Fibroblast of lung (primary cell): ENCODE measurements around the gene DSTYK. TPM values are rescaled to one million over a fixed set of nuclear protein-coding genes. Genes with fewer than 3 reads are reported as not detected.

Experiments
- DNase-seq, 2 donors: peaks; one replicate each; pipeline versions ENCODE4 v3.0.0 to v3.0.0-alpha.2; 2010; ENCODE audit warnings: low read depth in 2 of 2
- H2AFZ ChIP-seq: 2 replicates; pipeline ENCODE4 v1.5.1; 2012; ENCODE audit warnings: low read length, control low read depth, inconsistent platforms
- H3K27ac ChIP-seq: 2 replicates; pipeline ENCODE4 v1.5.1; 2011; ENCODE audit warnings: low read length, control low read depth; ENCODE audit not compliant: insufficient read depth
- H3K27me3 ChIP-seq: 2 replicates; pipeline ENCODE4 v1.5.1; 2011; ENCODE audit warnings: mild to moderate bottlenecking, low read length; ENCODE audit not compliant: control insufficient read depth, insufficient read depth
- H3K36me3 ChIP-seq: 2 replicates; pipeline ENCODE4 v1.5.1; 2011; ENCODE audit warnings: low read length; ENCODE audit not compliant: control insufficient read depth, insufficient read depth
- H3K4me1 ChIP-seq: 2 replicates; pipeline ENCODE4 v1.5.1; 2011; ENCODE audit warnings: low read length; ENCODE audit not compliant: control insufficient read depth, insufficient read depth; ENCODE audit errors: extremely low read depth
- H3K4me2 ChIP-seq: 2 replicates; pipeline ENCODE4 v1.5.1; 2011; ENCODE audit warnings: low read length, control low read depth; ENCODE audit not compliant: insufficient read depth; ENCODE audit errors: extremely low read depth
- H3K4me3 ChIP-seq, 4 experiments: fragments of 200-600 bp in 1 of 4; sonication (generic) in 1 of 4; replicated peaks in 1 of 4; 2 replicates each; pipeline ENCODE4 v1.5.1; 2011 to 2016; ENCODE audit warnings: low read length in 4 of 4, low read depth in 3 of 4, mild to moderate bottlenecking in 3 of 4, control low read depth in 2 of 4, inconsistent platforms in 1 of 4, mixed read lengths in 1 of 4; ENCODE audit not compliant: insufficient read depth in 1 of 4; ENCODE audit errors: control extremely low read depth in 1 of 4
- H3K79me2 ChIP-seq: 2 replicates; pipeline ENCODE4 v1.5.1; 2012; ENCODE audit warnings: mild to moderate bottlenecking, low read length, inconsistent platforms; ENCODE audit not compliant: control insufficient read depth, insufficient read depth
- H3K9ac ChIP-seq: 2 replicates; pipeline ENCODE4 v1.5.1; 2011; ENCODE audit warnings: mild to moderate bottlenecking, low read length, control low read depth; ENCODE audit not compliant: insufficient read depth
- H3K9me3 ChIP-seq: 2 replicates; pipeline ENCODE4 v1.5.1; 2012; ENCODE audit warnings: low read depth, low read length; ENCODE audit not compliant: control insufficient read depth, insufficient read depth
- H4K20me1 ChIP-seq: 2 replicates; pipeline ENCODE4 v1.5.1; 2011; ENCODE audit warnings: low read length; ENCODE audit not compliant: control insufficient read depth, insufficient read depth; ENCODE audit errors: extremely low read depth
- CTCF ChIP-seq, 2 donors: IDR thresholded peaks in 1 of 2; conservative IDR thresholded peaks in 1 of 2; 1 replicate in 1 of 2; 2 replicates in 1 of 2; pipeline ENCODE4 v1.5.1; 2011 to 2012; ENCODE audit warnings: low read length in 2 of 2, control low read depth in 1 of 2, inconsistent platforms in 1 of 2, low read depth in 1 of 2, mild to moderate bottlenecking in 1 of 2
- EZH2 ChIP-seq: IDR thresholded peaks from 2 replicates; pipeline ENCODE4 v1.5.1; 2012; ENCODE audit warnings: low read length, control low read depth, mild to moderate bottlenecking; ENCODE audit errors: missing control alignments
- polyA plus RNA-seq, 2 donors: library from polyadenylated mRNA; depleted of rRNA in 1 of 2; stranded (reverse) in 1 of 2; unstranded in 1 of 2; fragments of >200 nt; gene quantifications; 2 replicates each; pipeline ENCODE4 v1.2.1, GENCODE V29; 2011 to 2012; ENCODE audit warnings: missing spikeins in 1 of 2
- total RNA-seq: library from RNA; depleted of rRNA; stranded (reverse); fragments of >200 nt; gene quantifications from 2 replicates; pipeline ENCODE4 v1.2.1, GENCODE V29; 2014

The DSTYK gene
- total and polyA plus RNA-seq, 2 donors (not counting 1 experiment from before 2014, with no cell fraction given) = 24.5 to 42.6 TPM

- H3K27me3 ChIP-seq = no peaks in the 10 kb centered on the region
- H3K4me1 ChIP-seq = peaks cover 8% of the 10 kb centered on the region
- H2AFZ ChIP-seq = no peak overlapping the region
- no peak overlapping the region for H3K4me2 ChIP-seq
- H3K9me3 ChIP-seq = no peaks in the 10 kb centered on the region
- H3K79me2 ChIP-seq = no peaks in the 10 kb centered on the region
- no peak for TF ChIP-seq EZH2
- no peak for TF ChIP-seq CTCF (conservative IDR thresholded peaks at IDR 0.05 in 1 of 2, IDR thresholded peaks at IDR 0.05 in 1 of 2; ENCODE audit: low read depth in 1 of 2, low read length in 2 of 2)
- DNase-seq = no peak
- H4K20me1 ChIP-seq = no peaks in the 10 kb centered on the region
- no peak overlapping the region for H3K9ac ChIP-seq
- H3K36me3 ChIP-seq = no peaks in the 10 kb centered on the region
- no peak overlapping the region for H3K27ac ChIP-seq
- no peak overlapping the region for H3K4me3 ChIP-seq
Observed at GRCh38 chr1:205250699-205251098, 39.2 kb upstream of the DSTYK start.

- no peak for TF ChIP-seq CTCF (conservative IDR thresholded peaks at IDR 0.05 in 1 of 2, IDR thresholded peaks at IDR 0.05 in 1 of 2; ENCODE audit: low read depth in 1 of 2, low read length in 2 of 2)
- TF ChIP-seq EZH2 = no peak
- H3K4me2 ChIP-seq = peak overlapping the region; percentile 35
- H3K4me3 ChIP-seq = no peak overlapping the region
- H2AFZ ChIP-seq = no peak overlapping the region
- DNase-seq = no peak
- H3K9me3 ChIP-seq = no peaks in the 10 kb centered on the region
- no peaks in the 10 kb centered on the region for H3K27me3 ChIP-seq
- no peak overlapping the region for H3K9ac ChIP-seq
- H3K4me1 ChIP-seq = peaks cover 8% of the 10 kb centered on the region
- H3K27ac ChIP-seq = no peak overlapping the region
- H3K79me2 ChIP-seq = no peaks in the 10 kb centered on the region
- H4K20me1 ChIP-seq = no peaks in the 10 kb centered on the region
- H3K36me3 ChIP-seq = no peaks in the 10 kb centered on the region
Observed at GRCh38 chr1:205249651-205250050, 38.1 kb upstream of the DSTYK start.

GRCh38 chr1:205248793-205249601 lies 37.5 kb upstream of the DSTYK start:
- DNase-seq = peak; percentile 75 to 85
- Histone ChIP-seq H3K27ac (no peak overlapping the region), H3K36me3 (no peaks in the 10 kb centered on the region), H3K27me3 (no peaks in the 10 kb centered on the region), H2AFZ (no peak overlapping the region), H3K9ac (peak overlapping the region; percentile 4), H3K9me3 (no peaks in the 10 kb centered on the region), H3K4me3 (no peak overlapping the region), H4K20me1 (no peaks in the 10 kb centered on the region), H3K79me2 (no peaks in the 10 kb centered on the region), H3K4me2 (peak overlapping the region; percentile 35), H3K4me1 (peaks cover 8% of the 10 kb centered on the region)
- no peak for TF ChIP-seq EZH2
